ENCODE data around the gene RUSC1. TPM values are rescaled to one million over a fixed set of nuclear protein-coding genes. Genes with fewer than 3 reads are reported as not detected.

The RUSC1 gene
- total RNA-seq, 1 donor, result 15.6 TPM

- H3K4me2 ChIP-seq (ENCODE audit: insufficient read depth, low read length), result no peak within 1 kb of the TSS
- H3K36me3 ChIP-seq (ENCODE audit: insufficient read depth, low read length), result no peaks in the 10 kb centered on the region
- no peaks in the 10 kb centered on the region for H3K79me2 ChIP-seq (ENCODE audit: insufficient read depth, low read length)
- peaks cover 16% of the 10 kb centered on the region for H3K4me1 ChIP-seq (ENCODE audit: insufficient read depth, low read length)
- DNase-seq (ENCODE audit: insufficient read length, low spot score, missing footprints), result peak; percentile 0
- peaks cover 7% of the 10 kb centered on the region for H3K27me3 ChIP-seq (ENCODE audit: insufficient read depth, low read length)
- H2AFZ ChIP-seq (ENCODE audit: low read length), result no peak within 1 kb of the TSS
- TF ChIP-seq CTCF (IDR thresholded peaks at IDR 0.05; ENCODE audit: extremely low read depth, low read depth, low read length), result no peak
- H3K27ac ChIP-seq (ENCODE audit: low read depth, low read length), result no peak within 1 kb of the TSS
- H4K20me1 ChIP-seq (ENCODE audit: insufficient read depth, low read length), result no peaks in the 10 kb centered on the region
- no peaks in the 10 kb centered on the region for H3K9me3 ChIP-seq (ENCODE audit: low read depth, low read length)
- no peak within 1 kb of the TSS for H3K4me3 ChIP-seq (ENCODE audit: insufficient read depth, low read length)
Observed at GRCh38 chr1:155301342-155301841, 19.3 kb upstream of the RUSC1 start, which contains the start of gene PKLR. Gene PKLR, minus strand, starts transcription at chr1:155301438. Its CDS starts 43 bp downstream, at chr1:155301395.

GRCh38 chr1:155304558-155305063 lies 16.1 kb upstream of the RUSC1 start:
- Histone ChIP-seq H3K9me3 (ENCODE audit: low read depth, low read length) (no peaks in the 10 kb centered on the region), H2AFZ (ENCODE audit: low read length) (no peak overlapping the region), H3K4me2 (ENCODE audit: insufficient read depth, low read length) (no peak overlapping the region), H3K36me3 (ENCODE audit: insufficient read depth, low read length) (no peaks in the 10 kb centered on the region), H3K27ac (ENCODE audit: low read depth, low read length) (no peak overlapping the region), H3K27me3 (ENCODE audit: insufficient read depth, low read length) (no peaks in the 10 kb centered on the region), H3K79me2 (ENCODE audit: insufficient read depth, low read length) (peaks cover 10% of the 10 kb centered on the region), H3K4me1 (ENCODE audit: insufficient read depth, low read length) (peaks cover 31% of the 10 kb centered on the region), H4K20me1 (ENCODE audit: insufficient read depth, low read length) (no peaks in the 10 kb centered on the region), H3K4me3 (ENCODE audit: insufficient read depth, low read length) (no peak overlapping the region)
- DNase-seq (ENCODE audit: insufficient read length, low spot score, missing footprints), result peak; percentile 39
- TF ChIP-seq CTCF (IDR thresholded peaks at IDR 0.05; ENCODE audit: extremely low read depth, low read depth, low read length), result no peak

GRCh38 chr1:155305881-155306391 lies 14.8 kb upstream of the RUSC1 start:
- peak overlapping the region; percentile 34 for H3K4me2 ChIP-seq (ENCODE audit: insufficient read depth, low read length)
- peak overlapping the region; percentile 54 for H2AFZ ChIP-seq (ENCODE audit: low read length)

More at GRCh38 chr1:155305881-155306391, 14.8 kb upstream of the RUSC1 start:
- DNase-seq (ENCODE audit: insufficient read length, low spot score, missing footprints), result peak; percentile 84
- H3K36me3 ChIP-seq (ENCODE audit: insufficient read depth, low read length), result peaks cover 7% of the 10 kb centered on the region
- peaks cover 23% of the 10 kb centered on the region for H3K79me2 ChIP-seq (ENCODE audit: insufficient read depth, low read length)
- H4K20me1 ChIP-seq (ENCODE audit: insufficient read depth, low read length), result no peaks in the 10 kb centered on the region
- H3K27me3 ChIP-seq (ENCODE audit: insufficient read depth, low read length), result no peaks in the 10 kb centered on the region
- no peak overlapping the region for H3K27ac ChIP-seq (ENCODE audit: low read depth, low read length)
- TF ChIP-seq CTCF (IDR thresholded peaks at IDR 0.05; ENCODE audit: extremely low read depth, low read depth, low read length), result no peak
- no peaks in the 10 kb centered on the region for H3K9me3 ChIP-seq (ENCODE audit: low read depth, low read length)
- H3K4me3 ChIP-seq (ENCODE audit: insufficient read depth, low read length), result no peak overlapping the region
- peaks cover 37% of the 10 kb centered on the region for H3K4me1 ChIP-seq (ENCODE audit: insufficient read depth, low read length)

Measured in osteoblast (primary cell).